H9 (cell line): ENCODE data around the gene ILF3. TPM values are rescaled to one million over a fixed set of nuclear protein-coding genes. Genes with fewer than 3 reads are reported as not detected.
"Not testable (repeated sequence)": the region's sequence is repeated elsewhere in the genome, so short reads cannot be mapped to it uniquely, and the experiment has no call there.

Experiments used
- DNase-seq: peaks from one replicate; pipeline ENCODE4 v3.0.0-alpha.2; 2017
- H2AFZ ChIP-seq: one replicate; pipeline ENCODE4 v1.6.1; 2013; ENCODE audit warnings: mild to moderate bottlenecking, low read length, control low read depth, moderate library complexity
- H2AK5ac ChIP-seq: 2 replicates; pipeline ENCODE4 v1.6.1; 2013; ENCODE audit warnings: low read length, control low read depth, mixed read lengths; ENCODE audit not compliant: insufficient read length
- H2BK120ac ChIP-seq: one replicate; pipeline ENCODE4 v1.6.1; 2013; ENCODE audit warnings: low read depth, mild to moderate bottlenecking, low read length, control low read depth, inconsistent platforms; ENCODE audit not compliant: poor library complexity, severe bottlenecking
- H2BK12ac ChIP-seq: 2 replicates; pipeline ENCODE4 v1.6.1; 2013; ENCODE audit warnings: low read length, control low read depth, mixed read lengths, low read depth; ENCODE audit not compliant: insufficient read length
- H2BK15ac ChIP-seq: 2 replicates; pipeline ENCODE4 v1.6.1; 2013; ENCODE audit warnings: low read depth, low read length, control low read depth
- H2BK20ac ChIP-seq: one replicate; pipeline ENCODE4 v1.6.1; 2013; ENCODE audit warnings: low read depth, mild to moderate bottlenecking, low read length, control low read depth, inconsistent platforms; ENCODE audit not compliant: poor library complexity, severe bottlenecking
- H2BK5ac ChIP-seq: 2 replicates; pipeline ENCODE4 v1.6.1; 2013; ENCODE audit warnings: low read length, control low read depth, mixed read lengths; ENCODE audit not compliant: insufficient read length
- H3K14ac ChIP-seq: 2 replicates; pipeline ENCODE4 v1.6.1; 2013; ENCODE audit warnings: low read length, control low read depth; ENCODE audit not compliant: insufficient read depth
- H3K18ac ChIP-seq: 2 replicates; pipeline ENCODE4 v1.6.1; 2013; ENCODE audit warnings: low read depth, mild to moderate bottlenecking, mixed read lengths, low read length, control low read depth; ENCODE audit not compliant: insufficient read length
- H3K23ac ChIP-seq: 2 replicates; pipeline ENCODE4 v1.6.1; 2013; ENCODE audit warnings: low read length, control low read depth, mixed read lengths, low read depth; ENCODE audit not compliant: insufficient read length
- H3K23me2 ChIP-seq: 2 replicates; pipeline ENCODE4 v1.6.1; 2013; ENCODE audit warnings: low read depth, mild to moderate bottlenecking, mixed read lengths, low read length, control low read depth; ENCODE audit not compliant: insufficient read length, poor library complexity, severe bottlenecking
- H3K27ac ChIP-seq: 2 replicates; pipeline ENCODE4 v1.5.1; 2013; ENCODE audit warnings: low read length, control low read depth, mixed read lengths, low read depth; ENCODE audit not compliant: insufficient read length
- H3K27me3 ChIP-seq: 2 replicates; pipeline ENCODE4 v1.6.1; 2013; ENCODE audit warnings: low read length, control low read depth, inconsistent platforms; ENCODE audit not compliant: insufficient read depth
- H3K4ac ChIP-seq: 2 replicates; pipeline ENCODE4 v1.6.1; 2013; ENCODE audit warnings: low read depth, mild to moderate bottlenecking, control low read depth, inconsistent platforms, low read length, moderate library complexity
- H3K4me1 ChIP-seq: 2 replicates; pipeline ENCODE4 v1.6.1; 2013; ENCODE audit warnings: low read length, control low read depth, inconsistent platforms; ENCODE audit not compliant: insufficient read depth
- H3K4me2 ChIP-seq: 2 replicates; pipeline ENCODE4 v1.6.1; 2013; ENCODE audit warnings: low read length, control low read depth, mixed read lengths; ENCODE audit not compliant: insufficient read length, insufficient read depth
- H3K56ac ChIP-seq: 2 replicates; pipeline ENCODE4 v1.6.1; 2013; ENCODE audit warnings: low read depth, mild to moderate bottlenecking, mixed read lengths, low read length, control low read depth; ENCODE audit not compliant: insufficient read length
- H3K79me1 ChIP-seq: 2 replicates; pipeline ENCODE4 v1.6.1; 2013; ENCODE audit warnings: low read depth, mild to moderate bottlenecking, moderate library complexity, low read length, control low read depth, inconsistent platforms; ENCODE audit not compliant: insufficient read depth, poor library complexity, severe bottlenecking
- H3K79me2 ChIP-seq: 2 replicates; pipeline ENCODE4 v1.6.1; 2013; ENCODE audit warnings: low read length, control low read depth, inconsistent platforms; ENCODE audit not compliant: insufficient read depth
- H3K9ac ChIP-seq: 2 replicates; pipeline ENCODE4 v1.6.1; 2013; ENCODE audit warnings: low read length, control low read depth, mixed read lengths; ENCODE audit not compliant: insufficient read length; ENCODE audit errors: extremely low read depth
- H3K9me3 ChIP-seq: one replicate; pipeline ENCODE4 v1.6.1; 2013; ENCODE audit warnings: low read depth, low read length, inconsistent platforms; ENCODE audit not compliant: control insufficient read depth
- H3T11ph ChIP-seq: one replicate; pipeline ENCODE4 v1.6.1; 2013; ENCODE audit warnings: mild to moderate bottlenecking, low read length, control low read depth, inconsistent platforms
- H4K20me1 ChIP-seq: one replicate; pipeline ENCODE4 v1.6.1; 2013; ENCODE audit not compliant: control insufficient read depth, insufficient read length, insufficient read depth
- H4K5ac ChIP-seq: 2 replicates; pipeline ENCODE4 v1.6.1; 2013; ENCODE audit warnings: low read depth, mild to moderate bottlenecking, mixed read lengths, low read length, control low read depth; ENCODE audit not compliant: insufficient read length
- H4K8ac ChIP-seq: replicated peaks from 2 replicates; pipeline ENCODE4 v1.6.1; 2013; ENCODE audit warnings: low read length, control low read depth, mixed read lengths, low read depth; ENCODE audit not compliant: insufficient read length
- H4K91ac ChIP-seq: 2 replicates; pipeline ENCODE4 v1.6.1; 2013; ENCODE audit warnings: low read depth, mild to moderate bottlenecking, moderate library complexity, mixed read lengths, low read length, control low read depth; ENCODE audit not compliant: insufficient read length
- H3K27ac Mint-ChIP-seq, 3 experiments: 2 replicates in 2 of 3; 3 replicates in 1 of 3; pipeline ENCODE4 v1.8.0; 2020 to 2021; ENCODE audit warnings: mixed read lengths in 3 of 3, mild to moderate bottlenecking in 1 of 3, moderate library complexity in 1 of 3
- H3K27me3 Mint-ChIP-seq: 2 replicates; pipeline ENCODE4 v1.8.0; 2021; ENCODE audit warnings: low read depth, mild to moderate bottlenecking, moderate library complexity, mixed read lengths
- H3K36me3 Mint-ChIP-seq, 3 experiments: 2 replicates in 2 of 3; 3 replicates in 1 of 3; pipeline ENCODE4 v1.8.0; 2020 to 2021; ENCODE audit warnings: low read depth in 3 of 3, mixed read lengths in 3 of 3; ENCODE audit not compliant: insufficient read depth in 1 of 3
- H3K4me1 Mint-ChIP-seq, 2 experiments: 2 replicates each; pipeline ENCODE4 v1.8.0; 2020; ENCODE audit warnings: mixed read lengths in 2 of 2
- H3K4me3 Mint-ChIP-seq, 2 experiments: 2 replicates in 1 of 2; 3 replicates in 1 of 2; pipeline ENCODE4 v1.8.0; 2020 to 2021; ENCODE audit warnings: mild to moderate bottlenecking in 2 of 2, mixed read lengths in 2 of 2, moderate library complexity in 1 of 2
- H3K9me3 Mint-ChIP-seq, 2 experiments: 2 replicates in 1 of 2; 3 replicates in 1 of 2; pipeline ENCODE4 v1.8.0; 2020; ENCODE audit warnings: mild to moderate bottlenecking in 2 of 2, mixed read lengths in 2 of 2, moderate library complexity in 1 of 2
- WGBS: extraction: QIAGEN DNeasy Blood & Tissue Kit; methylation state at CpG from one replicate; pipeline ENCODE4 v1.1.7; 2013; ENCODE audit warnings: missing lambda C conversion rate, low lambda C conversion rate, mixed read lengths; ENCODE audit not compliant: insufficient read length; ENCODE audit errors: extremely low coverage; 5-methylcytosine and 5-hydroxymethylcytosine counted together
- total RNA-seq: library from RNA; stranded (reverse); gene quantifications from 2 replicates; pipeline ENCODE4 v1.2.1, GENCODE V29; 2021

ILF3 gene
- total RNA-seq, 1 experiment from 2014 or later, result 841 TPM

DNA sequence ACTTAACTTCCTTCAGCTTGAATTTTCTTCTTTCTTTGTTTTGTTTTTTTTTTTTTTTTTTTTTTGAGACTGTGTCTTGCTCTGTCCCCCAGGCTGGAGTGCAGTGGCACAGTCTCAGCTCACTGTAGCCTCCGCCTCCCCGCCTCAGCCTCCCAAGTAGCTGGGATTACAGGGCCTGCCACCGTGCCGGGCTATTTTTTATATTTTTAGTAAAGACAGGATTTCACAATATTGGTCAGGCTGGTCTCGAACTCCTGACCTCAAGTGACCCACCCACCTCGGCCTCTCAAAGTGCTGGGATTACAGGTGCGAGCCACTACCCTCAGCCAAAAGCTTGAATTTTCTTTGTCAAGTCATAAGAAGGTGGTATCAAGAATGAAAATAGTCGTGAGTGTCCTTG, 21.1 kb downstream of the ILF3 start:
- H3K23me2 ChIP-seq, result not testable (repeated sequence)
- no CpG with 5 or more reads among the region's 8 CpGs for WGBS

More for the DNA sequence above, 21.1 kb downstream of the ILF3 start:
- not testable (repeated sequence) for H3K4me3 Mint-ChIP-seq, H3K9ac ChIP-seq, H3T11ph ChIP-seq, H3K4me1 Mint-ChIP-seq, H2BK120ac ChIP-seq, DNase-seq, H2BK5ac ChIP-seq, H3K18ac ChIP-seq, H4K20me1 ChIP-seq, H3K4me1 ChIP-seq, H3K79me1 ChIP-seq, H2BK15ac ChIP-seq, H2AFZ ChIP-seq, H3K27ac ChIP-seq, H2BK20ac ChIP-seq, H2BK12ac ChIP-seq, H4K5ac ChIP-seq, H3K14ac ChIP-seq, H3K9me3 ChIP-seq, H3K4ac ChIP-seq, H3K56ac ChIP-seq, H3K9me3 Mint-ChIP-seq, H3K27me3 Mint-ChIP-seq, H3K4me2 ChIP-seq, H2AK5ac ChIP-seq, H3K27me3 ChIP-seq, H4K91ac ChIP-seq, H3K23ac ChIP-seq, H4K8ac ChIP-seq
- H3K79me2 ChIP-seq, result peaks cover 20% of the 10 kb centered on the region
- Mint-ChIP-seq H3K27ac (peak overlapping the region in 1 of 3 experiments; percentile 84; a peak in 1 of 7 replicates), H3K36me3 (peaks cover 69 to 95% (median 93%) of the 10 kb centered on the region in 3 experiments)
